Activated naive CD8-positive, alpha-beta T cell treated with anti-CD3 and anti-CD28 coated beads, Interleukin-2, amount 50 U/mL, for 24 hours (primary cell): ENCODE data around the gene GOLGA7B.

Source experiments
- ATAC-seq: fragments of 150-1000 bp; cut with Tn5 transposase; one replicate; pipeline ENCODE4 v1.10.0; 2021
- DNase-seq: peaks from one replicate; pipeline ENCODE4 v3.0.0; 2021
- H3K27ac Mint-ChIP-seq: one replicate; pipeline ENCODE4 v1.8.0; 2021; ENCODE audit warnings: mild to moderate bottlenecking, mixed read lengths
- H3K27me3 Mint-ChIP-seq: one replicate; pipeline ENCODE4 v1.8.0; 2021; ENCODE audit warnings: mixed read lengths
- H3K36me3 Mint-ChIP-seq: one replicate; pipeline ENCODE4 v1.8.0; 2021; ENCODE audit warnings: low read depth, mixed read lengths
- H3K4me1 Mint-ChIP-seq: one replicate; pipeline ENCODE4 v1.8.0; 2021; ENCODE audit warnings: mixed read lengths
- H3K4me3 Mint-ChIP-seq: one replicate; pipeline ENCODE4 v1.8.0; 2021; ENCODE audit warnings: mild to moderate bottlenecking, moderate library complexity, mixed read lengths
- H3K9me3 Mint-ChIP-seq: one replicate; pipeline ENCODE4 v1.8.0; 2021; ENCODE audit warnings: mixed read lengths

Gene GOLGA7B

DNA sequence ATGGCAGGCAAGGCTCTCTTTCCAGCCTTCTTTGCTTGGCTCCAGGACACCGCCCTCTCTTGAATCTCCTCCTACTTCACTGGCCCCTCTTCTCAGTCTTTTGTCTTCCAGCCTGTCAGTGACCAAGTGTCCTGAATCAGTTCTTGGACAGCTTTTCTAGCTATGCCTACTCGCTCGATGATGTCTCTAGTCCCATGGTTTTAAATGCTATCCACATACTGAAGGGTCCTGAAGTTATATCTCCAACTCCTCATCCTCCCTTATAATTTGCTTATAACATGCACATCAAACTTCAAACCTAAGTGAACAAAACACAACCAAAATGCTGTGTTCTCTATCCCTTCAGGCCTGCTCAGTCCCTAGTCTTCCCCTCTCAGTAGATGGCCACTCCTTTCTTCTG is 5.0 kb upstream of the GOLGA7B start:
- no peaks in the 10 kb centered on the region for H3K9me3 Mint-ChIP-seq
- no peaks in the 10 kb centered on the region for H3K36me3 Mint-ChIP-seq
- H3K4me3 Mint-ChIP-seq, result no peak overlapping the region
- no peak for ATAC-seq
- no peak for DNase-seq
- H3K4me1 Mint-ChIP-seq, result peaks cover 18% of the 10 kb centered on the region
- H3K27me3 Mint-ChIP-seq, result no peaks in the 10 kb centered on the region
- H3K27ac Mint-ChIP-seq, result no peak overlapping the region

DNA sequence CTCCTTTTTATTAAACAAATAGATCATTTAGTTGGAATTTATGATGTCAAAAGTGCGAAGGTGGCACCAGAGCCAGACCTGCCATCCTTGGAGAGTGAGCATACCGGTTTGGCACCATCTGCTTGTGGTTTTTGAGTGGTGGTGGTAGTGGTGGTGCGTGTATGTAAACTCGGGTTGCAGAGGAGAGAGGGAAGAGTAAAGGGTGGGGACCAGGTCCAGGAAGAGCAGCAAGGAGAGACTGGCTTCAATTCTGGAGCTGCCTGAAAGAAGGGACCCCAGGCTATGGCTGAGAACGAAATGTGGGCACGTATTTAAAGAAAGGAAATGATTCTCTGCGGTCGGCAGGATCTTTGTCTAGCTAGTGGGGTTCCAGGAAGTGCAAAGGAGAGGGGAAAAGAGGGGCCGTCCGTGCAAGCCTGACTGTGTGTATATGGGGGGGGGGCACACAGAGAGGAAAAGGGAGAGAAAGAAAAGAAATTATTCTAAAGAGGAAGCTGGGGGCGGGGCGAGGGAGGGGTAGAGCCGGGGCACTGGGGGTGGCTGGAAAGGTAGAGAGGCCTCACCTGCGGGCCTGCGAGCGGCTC is 448 bp upstream of the GOLGA7B start:
- peak overlapping the region; percentile 72 for H3K4me3 Mint-ChIP-seq

DNA sequence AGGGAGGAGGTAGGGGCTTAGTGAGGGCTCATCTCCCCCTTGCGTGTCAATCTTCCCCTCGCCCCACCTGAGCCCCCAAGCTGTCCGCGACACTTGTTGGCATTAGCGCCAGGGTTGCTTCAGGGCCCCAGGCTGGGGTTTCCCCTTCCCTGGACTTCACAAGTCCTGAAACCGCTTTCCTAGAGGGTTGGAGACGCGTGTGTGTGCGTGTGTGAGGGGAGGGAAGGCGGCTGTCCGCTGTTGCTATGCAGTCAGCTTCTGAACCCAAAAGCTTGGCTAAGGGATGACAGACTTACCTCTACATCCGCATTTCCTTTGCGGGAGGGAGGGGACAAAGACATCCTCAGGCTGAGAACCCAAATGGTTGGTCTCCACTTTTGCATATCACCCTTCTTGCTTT is 803 bp downstream of the GOLGA7B start:
- Mint-ChIP-seq H3K4me3 (peak overlapping the region; percentile 73), H3K36me3 (no peaks in the 10 kb centered on the region), H3K27me3 (peaks cover 1% of the 10 kb centered on the region), H3K9me3 (no peaks in the 10 kb centered on the region), H3K27ac (no peak overlapping the region), H3K4me1 (peaks cover 34% of the 10 kb centered on the region)
- peak; percentile 25 for DNase-seq
- peak; percentile 7 for ATAC-seq

More for the DNA sequence above, 448 bp upstream of the GOLGA7B start:
- Mint-ChIP-seq H3K27ac (no peak overlapping the region), H3K4me1 (peaks cover 34% of the 10 kb centered on the region), H3K36me3 (no peaks in the 10 kb centered on the region), H3K27me3 (peaks cover 1% of the 10 kb centered on the region), H3K9me3 (no peaks in the 10 kb centered on the region)
- ATAC-seq (peak; percentile 2), DNase-seq (no peak)

DNA sequence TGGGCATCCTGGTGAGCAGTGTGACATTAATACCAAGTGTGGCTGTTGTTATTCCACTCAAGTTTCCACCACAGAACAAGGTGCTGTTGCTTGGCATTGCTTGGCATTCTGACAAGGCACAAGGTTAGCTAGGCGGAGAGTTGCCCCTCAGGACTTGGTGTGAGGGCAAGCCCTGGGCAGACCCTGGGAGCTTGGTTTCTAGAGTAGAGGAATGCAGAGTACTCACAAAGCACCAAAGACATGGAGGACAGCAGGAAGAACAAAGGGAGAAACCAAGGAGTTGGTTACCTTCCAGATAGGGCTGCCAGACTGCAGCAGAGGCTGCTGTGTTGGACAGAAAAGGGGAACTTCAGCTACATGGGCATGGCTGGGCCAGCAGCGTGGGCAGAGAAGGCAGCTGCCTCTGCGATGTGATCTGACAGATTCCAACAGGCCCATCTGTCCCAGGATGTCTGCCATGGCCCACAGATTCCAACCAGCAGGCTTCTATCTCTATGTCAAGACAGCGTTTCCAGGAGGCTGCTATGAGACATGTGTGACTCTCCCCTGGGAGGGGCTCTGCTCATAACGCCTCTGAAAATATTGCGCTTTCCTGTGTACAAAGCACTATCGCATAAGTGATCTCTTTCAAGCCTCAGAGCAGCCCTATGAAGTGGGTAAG is 1.8 kb downstream of the GOLGA7B start:
- Mint-ChIP-seq H3K4me1 (peaks cover 34% of the 10 kb centered on the region), H3K27ac (no peak overlapping the region), H3K9me3 (no peaks in the 10 kb centered on the region), H3K4me3 (no peak overlapping the region), H3K36me3 (no peaks in the 10 kb centered on the region), H3K27me3 (peaks cover 1% of the 10 kb centered on the region)
- ATAC-seq (peak; percentile 59), DNase-seq (no peak)

DNA sequence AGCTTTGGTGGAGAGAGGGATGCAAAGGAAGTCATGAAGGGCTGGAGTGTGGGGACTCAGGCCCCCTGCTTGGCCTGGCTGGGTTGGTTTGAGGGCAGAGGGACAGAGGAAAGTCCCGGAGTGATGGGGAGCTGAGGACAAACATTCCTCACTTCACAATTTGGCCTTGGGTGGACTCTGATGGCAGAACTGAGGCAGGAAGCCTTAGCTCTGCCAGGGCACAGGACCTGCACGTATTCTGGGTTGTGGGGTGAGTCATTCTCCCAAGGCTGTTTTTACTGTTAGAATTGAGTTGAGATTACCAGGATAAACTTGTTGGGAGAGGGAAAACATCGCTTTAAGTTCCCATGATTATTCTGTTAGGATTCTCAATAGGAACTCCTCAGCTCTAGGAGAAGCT is 2.6 kb downstream of the GOLGA7B start:
- peaks cover 34% of the 10 kb centered on the region for H3K4me1 Mint-ChIP-seq
- no peak overlapping the region for H3K27ac Mint-ChIP-seq
- no peak for ATAC-seq
- no peak overlapping the region for H3K4me3 Mint-ChIP-seq
- no peak for DNase-seq
- H3K9me3 Mint-ChIP-seq, result no peaks in the 10 kb centered on the region
- peaks cover 1% of the 10 kb centered on the region for H3K27me3 Mint-ChIP-seq
- no peaks in the 10 kb centered on the region for H3K36me3 Mint-ChIP-seq

DNA sequence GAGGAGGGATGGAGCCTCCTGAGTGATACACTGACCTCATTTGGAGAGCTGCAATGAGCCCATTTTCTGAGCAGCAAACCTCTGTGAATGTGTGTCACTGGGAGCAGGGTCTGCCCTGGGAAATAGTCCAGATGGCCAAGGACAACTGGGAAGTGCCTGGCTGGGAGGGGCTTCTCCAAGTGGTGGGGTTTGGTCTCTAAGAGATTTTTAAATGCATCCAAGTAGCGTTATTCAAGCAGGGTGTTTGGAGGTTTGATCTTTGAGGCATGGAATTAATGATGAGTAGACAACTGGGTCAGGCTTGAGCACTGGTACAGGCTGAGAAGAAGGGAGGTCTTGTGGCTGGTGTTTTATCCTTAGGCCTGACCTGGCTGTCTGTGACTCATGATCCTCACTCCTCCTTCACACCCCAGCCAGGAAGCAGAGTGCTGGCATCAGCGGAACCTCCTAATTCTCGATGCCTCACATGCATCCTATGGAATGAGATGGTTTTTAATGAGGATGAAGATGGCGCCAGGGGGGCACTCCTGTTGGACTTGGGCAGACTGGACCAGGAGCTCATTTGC is 3.3 kb downstream of the GOLGA7B start:
- Mint-ChIP-seq H3K4me3 (no peak overlapping the region), H3K27me3 (peaks cover 1% of the 10 kb centered on the region), H3K9me3 (no peaks in the 10 kb centered on the region), H3K27ac (no peak overlapping the region), H3K4me1 (peaks cover 37% of the 10 kb centered on the region), H3K36me3 (no peaks in the 10 kb centered on the region)
- DNase-seq, result no peak
- peak; percentile 16 for ATAC-seq

DNA sequence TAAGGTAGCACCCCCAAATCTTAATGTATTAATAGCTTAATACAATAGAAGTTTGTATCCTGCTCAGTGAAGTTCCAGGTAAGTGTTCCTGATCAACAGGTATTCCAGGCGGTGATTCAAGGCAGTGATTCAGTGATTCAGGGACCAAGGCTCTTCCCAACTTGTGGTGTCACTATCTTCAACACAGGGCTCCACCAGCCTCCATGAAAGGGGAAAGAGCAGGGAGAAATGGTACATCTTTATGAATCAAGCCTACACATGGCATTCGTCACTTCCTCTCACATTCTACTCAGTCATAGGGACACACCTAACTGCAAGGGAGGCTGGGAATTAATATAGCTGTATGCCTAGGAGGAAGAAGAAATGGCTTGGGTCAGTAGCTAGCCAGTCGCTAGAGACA is 5.1 kb downstream of the GOLGA7B start:
- no peak for DNase-seq
- Mint-ChIP-seq H3K9me3 (no peaks in the 10 kb centered on the region), H3K27me3 (peaks cover 1% of the 10 kb centered on the region), H3K36me3 (no peaks in the 10 kb centered on the region), H3K27ac (no peak overlapping the region), H3K4me1 (peaks cover 41% of the 10 kb centered on the region), H3K4me3 (no peak overlapping the region)
- no peak for ATAC-seq

DNA sequence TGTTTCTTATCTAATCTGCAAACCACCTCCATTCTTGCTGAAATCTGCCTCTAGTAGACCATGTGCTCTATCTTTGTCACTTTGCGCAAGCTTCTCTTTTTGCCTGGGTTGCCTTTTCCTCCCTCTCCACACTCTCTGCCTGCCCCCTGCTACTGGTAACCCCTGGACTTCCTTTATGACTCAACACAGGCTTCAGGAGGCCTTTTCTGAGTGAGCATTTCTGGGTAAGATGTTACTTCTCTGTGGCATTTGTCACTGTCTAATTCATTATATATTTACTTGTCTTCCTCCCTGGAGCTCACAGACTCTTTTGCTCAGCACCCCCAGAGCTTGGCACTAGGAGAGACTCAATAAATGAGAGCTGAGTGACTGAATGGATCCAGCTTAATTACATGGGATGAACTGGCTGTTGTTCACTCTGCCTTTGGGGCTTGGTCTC is 8.4 kb downstream of the GOLGA7B start:
- peaks cover 14% of the 10 kb centered on the region for H3K4me1 Mint-ChIP-seq
- no peak overlapping the region for H3K27ac Mint-ChIP-seq
- peak; percentile 84 for ATAC-seq
- no peaks in the 10 kb centered on the region for H3K27me3 Mint-ChIP-seq
- no peak overlapping the region for H3K4me3 Mint-ChIP-seq
- H3K36me3 Mint-ChIP-seq, result no peaks in the 10 kb centered on the region
- H3K9me3 Mint-ChIP-seq, result no peaks in the 10 kb centered on the region
- peak; percentile 17 for DNase-seq

DNA sequence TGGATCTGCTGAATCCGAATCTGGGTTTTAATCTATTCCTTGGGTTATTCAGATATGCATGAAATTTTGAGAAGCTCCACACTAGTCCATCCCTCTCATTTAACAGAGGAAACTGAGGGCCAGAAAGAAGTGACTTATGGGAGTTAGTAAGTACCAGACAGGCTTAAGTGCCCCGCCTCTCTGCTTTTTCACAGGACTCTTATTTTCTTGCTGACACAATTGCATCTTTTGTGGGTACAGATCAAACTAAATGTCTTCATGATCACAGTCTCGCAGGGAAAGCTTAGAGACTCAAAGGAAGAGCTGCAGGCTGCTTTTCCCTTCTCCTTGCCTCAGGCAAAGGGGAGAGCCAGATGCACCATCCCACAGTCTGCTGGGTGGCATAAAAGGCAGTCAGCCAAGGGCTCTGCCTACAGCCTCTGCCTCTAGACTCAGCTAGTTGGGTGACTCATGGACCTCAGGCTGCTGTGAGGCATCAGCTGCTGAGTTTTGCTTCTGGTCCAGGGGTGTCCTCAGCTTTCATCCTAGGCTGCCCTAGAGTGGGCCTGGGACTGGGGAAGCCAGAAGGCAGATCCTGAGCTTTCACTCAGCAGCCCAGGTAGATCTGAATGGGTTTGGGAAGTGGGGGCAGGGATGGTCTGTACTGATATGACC is 11.6 kb downstream of the GOLGA7B start:
- Mint-ChIP-seq H3K4me3 (no peak overlapping the region), H3K9me3 (no peaks in the 10 kb centered on the region)

DNA sequence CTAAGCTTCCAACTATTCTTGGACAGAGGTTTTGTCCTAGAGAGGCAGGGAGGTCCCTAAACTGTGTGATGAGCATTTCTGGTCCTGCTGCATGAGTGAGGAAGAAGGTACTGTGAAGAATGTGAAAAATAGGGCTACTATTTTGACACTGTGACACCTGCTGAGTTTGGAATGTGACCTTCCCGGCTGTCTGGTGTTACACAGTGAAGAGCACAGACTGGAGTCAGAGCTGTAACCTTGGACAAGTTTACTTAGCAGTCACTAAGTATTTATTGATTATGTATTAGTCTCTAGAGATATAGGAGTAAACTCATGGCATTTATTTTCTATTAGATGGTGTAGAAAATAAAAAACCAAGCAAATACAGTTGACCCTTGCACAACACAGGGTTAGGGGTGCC is 12.3 kb downstream of the GOLGA7B start:
- no peak for ATAC-seq
- Mint-ChIP-seq H3K9me3 (no peaks in the 10 kb centered on the region), H3K4me1 (peaks cover 12% of the 10 kb centered on the region), H3K27ac (no peak overlapping the region), H3K27me3 (no peaks in the 10 kb centered on the region), H3K4me3 (no peak overlapping the region), H3K36me3 (no peaks in the 10 kb centered on the region)
- no peak for DNase-seq

More for the DNA sequence above, 11.6 kb downstream of the GOLGA7B start:
- no peak for DNase-seq
- H3K27me3 Mint-ChIP-seq, result no peaks in the 10 kb centered on the region
- ATAC-seq, result peak; percentile 75
- no peaks in the 10 kb centered on the region for H3K36me3 Mint-ChIP-seq
- no peak overlapping the region for H3K27ac Mint-ChIP-seq
- peaks cover 12% of the 10 kb centered on the region for H3K4me1 Mint-ChIP-seq

DNA sequence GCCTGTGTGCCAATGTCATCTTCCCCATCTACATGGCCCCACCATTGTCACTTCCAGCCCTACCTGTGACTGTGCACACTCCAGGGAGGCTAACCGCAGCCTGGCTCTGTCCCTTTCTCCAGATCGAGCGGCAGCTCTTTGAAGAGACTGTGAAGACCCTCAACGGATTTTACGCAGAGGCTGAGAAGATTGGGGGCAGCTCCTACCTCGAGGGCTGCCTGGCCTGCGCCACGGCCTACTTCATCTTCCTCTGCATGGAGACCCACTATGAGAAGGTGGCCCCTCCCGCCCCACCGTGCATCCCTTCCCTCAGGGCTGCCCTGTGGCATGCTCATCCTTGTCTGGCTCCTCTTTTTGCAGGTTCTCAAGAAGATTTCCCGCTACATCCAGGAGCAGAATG is 14.2 kb downstream of the GOLGA7B start:
- no peak for ATAC-seq
- DNase-seq, result no peak
- H3K36me3 Mint-ChIP-seq, result no peaks in the 10 kb centered on the region
- no peak overlapping the region for H3K4me3 Mint-ChIP-seq
- H3K9me3 Mint-ChIP-seq, result no peaks in the 10 kb centered on the region
- H3K27me3 Mint-ChIP-seq, result no peaks in the 10 kb centered on the region
- H3K4me1 Mint-ChIP-seq, result peaks cover 2% of the 10 kb centered on the region
- H3K27ac Mint-ChIP-seq, result no peak overlapping the region

DNA sequence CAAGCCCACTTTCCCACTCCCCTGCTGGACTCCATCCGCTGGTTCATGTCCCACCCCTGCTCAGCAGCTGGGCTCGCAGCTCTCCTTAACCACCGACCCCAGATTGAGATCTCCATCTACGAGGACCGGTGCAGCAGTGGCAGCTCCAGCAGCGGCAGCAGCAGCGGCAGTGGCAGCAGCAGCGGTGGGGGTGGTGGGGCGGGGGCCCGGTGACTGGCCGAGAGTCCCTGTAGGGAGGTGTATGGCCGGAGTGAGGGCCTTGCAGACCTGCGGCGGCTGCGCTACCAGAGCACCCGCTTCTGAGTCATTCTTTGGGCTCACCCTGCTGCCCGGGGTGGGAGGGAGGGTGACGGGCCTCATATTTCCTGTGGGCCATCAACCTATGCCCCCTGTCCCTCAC is 15.8 kb downstream of the GOLGA7B start:
- no peak overlapping the region for H3K4me3 Mint-ChIP-seq
- H3K36me3 Mint-ChIP-seq, result no peaks in the 10 kb centered on the region
- no peak for ATAC-seq
- H3K4me1 Mint-ChIP-seq, result peaks cover 12% of the 10 kb centered on the region
- no peak for DNase-seq
- H3K27me3 Mint-ChIP-seq, result no peaks in the 10 kb centered on the region
- no peak overlapping the region for H3K27ac Mint-ChIP-seq
- H3K9me3 Mint-ChIP-seq, result no peaks in the 10 kb centered on the region

DNA sequence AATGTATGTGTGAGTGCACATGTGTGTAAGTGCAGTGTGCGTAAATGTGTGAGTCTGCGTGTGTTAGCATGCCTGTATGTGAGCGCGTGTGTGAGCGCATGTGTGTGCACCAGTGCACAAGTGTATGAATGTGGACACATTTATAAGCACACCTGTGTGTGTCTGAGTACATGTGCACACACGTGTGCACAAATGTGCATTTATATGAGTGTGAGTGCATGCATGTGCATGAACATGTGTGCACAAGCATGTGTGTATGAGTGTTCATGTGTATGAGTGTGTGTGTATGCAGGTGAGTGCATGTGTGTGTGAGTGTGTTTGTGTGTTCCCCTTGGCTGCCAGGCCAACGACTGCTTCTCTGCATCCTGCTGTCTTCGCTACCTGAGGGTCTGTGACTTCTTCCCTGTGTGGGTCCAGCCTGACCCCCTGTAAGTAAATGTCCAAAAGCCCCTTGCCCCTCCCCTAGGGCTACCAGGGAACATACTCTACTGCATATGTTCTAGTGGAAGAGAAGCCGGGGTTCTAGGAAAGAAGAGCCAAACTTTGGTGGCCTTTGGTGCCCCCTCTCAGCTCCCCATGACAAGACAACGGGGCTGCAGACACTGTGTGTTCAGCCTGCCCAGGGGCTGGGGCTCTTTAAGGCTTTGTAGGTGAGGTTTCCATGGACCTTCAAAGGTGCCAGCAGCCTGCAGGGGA is 17.0 kb downstream of the GOLGA7B start:
- ATAC-seq, result no peak
- Mint-ChIP-seq H3K4me3 (no peak overlapping the region), H3K4me1 (peaks cover 12% of the 10 kb centered on the region), H3K27me3 (no peaks in the 10 kb centered on the region), H3K27ac (no peak overlapping the region), H3K36me3 (no peaks in the 10 kb centered on the region), H3K9me3 (no peaks in the 10 kb centered on the region)
- DNase-seq, result no peak

DNA sequence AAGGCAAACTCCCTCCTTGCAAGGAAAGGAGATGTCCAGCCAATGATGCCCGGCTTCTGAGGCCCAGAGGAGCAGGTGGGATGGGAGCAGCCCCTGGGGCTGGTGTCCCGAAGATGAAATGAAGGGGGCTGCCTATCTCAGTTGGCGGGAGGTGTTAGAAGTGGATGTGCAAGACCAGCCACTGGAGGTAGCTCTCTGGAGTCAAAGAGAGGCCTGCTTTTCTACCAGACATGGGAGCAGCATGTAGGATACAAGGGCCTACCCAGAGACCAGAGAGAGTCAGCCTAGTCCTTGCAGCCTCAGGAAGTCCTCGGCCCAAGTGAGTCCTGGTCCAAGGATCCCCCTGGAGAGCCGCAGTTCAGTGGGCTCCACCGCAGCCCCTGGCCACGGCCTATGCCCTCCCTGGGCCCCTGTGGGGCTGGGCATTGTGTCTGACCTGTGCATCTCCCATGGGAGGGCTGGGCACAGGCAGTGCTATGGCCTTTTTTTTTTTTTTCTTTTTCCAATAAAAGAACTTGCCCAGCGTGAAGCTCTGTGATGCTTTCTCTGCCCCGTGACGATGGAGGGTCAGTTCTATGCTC is 17.7 kb downstream of the GOLGA7B start:
- H3K27ac Mint-ChIP-seq, result no peak overlapping the region
- no peak for ATAC-seq
- H3K9me3 Mint-ChIP-seq, result no peaks in the 10 kb centered on the region
- no peak overlapping the region for H3K4me3 Mint-ChIP-seq
- no peak for DNase-seq
- H3K4me1 Mint-ChIP-seq, result peaks cover 12% of the 10 kb centered on the region
- H3K36me3 Mint-ChIP-seq, result no peaks in the 10 kb centered on the region
- H3K27me3 Mint-ChIP-seq, result no peaks in the 10 kb centered on the region
